GM19240 (cell line): ENCODE data around the gene ZNF296.

Experiments
- DNase-seq: peaks from one replicate; pipeline ENCODE4 v3.0.0; 2011; ENCODE audit warnings: low spot score; ENCODE audit not compliant: insufficient read length

ZNF296 gene

GRCh38 chr19:45025264-45025663, 51.0 kb downstream of the ZNF296 start:
- no peak for DNase-seq

GRCh38 chr19:45023048-45023447, 53.2 kb downstream of the ZNF296 start:
- no peak for DNase-seq

GRCh38 chr19:45021971-45022370, 54.3 kb downstream of the ZNF296 start:
- DNase-seq: no peak
